COR-L47 (cell line): ENCODE results near the gene MYO1C.
"Not testable (repeated sequence)": the region's sequence is repeated elsewhere in the genome, so short reads cannot be mapped to it uniquely, and the experiment has no call there.

Experiments used
- DNase-seq: peaks from one replicate; lab custom pipeline; 2025; lab: John Stamatoyannopoulos, UW

MYO1C gene

GRCh38 chr17:1462164-1463112 lies 30.0 kb downstream of the MYO1C start:
- DNase-seq: no peak

DNA sequence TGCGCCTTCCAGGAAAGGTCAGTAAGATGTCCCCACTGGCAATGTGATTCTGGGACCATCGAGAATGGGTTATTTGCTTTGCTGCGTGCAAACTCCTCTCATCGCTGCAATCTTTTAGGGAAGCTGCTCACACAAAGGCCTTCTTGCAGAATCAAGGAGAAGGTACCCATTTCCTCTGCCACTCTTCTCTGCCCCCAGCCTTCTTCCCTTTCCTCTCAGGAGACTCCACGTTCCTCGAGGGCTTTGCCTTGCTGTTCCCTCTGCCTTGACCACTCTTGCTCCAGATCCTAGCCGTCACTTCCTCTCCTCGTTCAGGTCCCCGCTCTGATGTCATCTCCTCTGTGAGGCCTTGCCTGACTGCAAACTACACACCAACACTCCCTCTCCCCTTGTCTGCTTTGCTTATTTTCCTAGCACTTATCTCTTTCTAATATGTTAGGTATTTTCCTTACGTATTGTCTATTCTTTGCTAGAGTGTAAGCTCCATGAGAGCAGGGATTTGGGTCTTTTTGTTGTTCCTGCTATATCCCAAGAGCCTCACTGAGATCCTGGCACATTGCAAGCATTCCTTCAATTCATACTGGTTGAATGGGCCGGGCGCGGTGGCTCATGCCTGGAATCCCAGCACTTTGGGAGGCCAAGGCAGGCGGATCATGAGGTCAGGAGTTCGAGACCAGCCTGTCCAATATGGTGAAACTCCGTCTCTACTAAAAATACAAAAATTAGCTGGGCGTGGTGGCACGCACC lies 31.1 kb downstream of the MYO1C start:
- DNase-seq: no peak

- no peak for DNase-seq
Measured at GRCh38 chr17:1460233-1460632, 32.3 kb downstream of the MYO1C start.

DNA sequence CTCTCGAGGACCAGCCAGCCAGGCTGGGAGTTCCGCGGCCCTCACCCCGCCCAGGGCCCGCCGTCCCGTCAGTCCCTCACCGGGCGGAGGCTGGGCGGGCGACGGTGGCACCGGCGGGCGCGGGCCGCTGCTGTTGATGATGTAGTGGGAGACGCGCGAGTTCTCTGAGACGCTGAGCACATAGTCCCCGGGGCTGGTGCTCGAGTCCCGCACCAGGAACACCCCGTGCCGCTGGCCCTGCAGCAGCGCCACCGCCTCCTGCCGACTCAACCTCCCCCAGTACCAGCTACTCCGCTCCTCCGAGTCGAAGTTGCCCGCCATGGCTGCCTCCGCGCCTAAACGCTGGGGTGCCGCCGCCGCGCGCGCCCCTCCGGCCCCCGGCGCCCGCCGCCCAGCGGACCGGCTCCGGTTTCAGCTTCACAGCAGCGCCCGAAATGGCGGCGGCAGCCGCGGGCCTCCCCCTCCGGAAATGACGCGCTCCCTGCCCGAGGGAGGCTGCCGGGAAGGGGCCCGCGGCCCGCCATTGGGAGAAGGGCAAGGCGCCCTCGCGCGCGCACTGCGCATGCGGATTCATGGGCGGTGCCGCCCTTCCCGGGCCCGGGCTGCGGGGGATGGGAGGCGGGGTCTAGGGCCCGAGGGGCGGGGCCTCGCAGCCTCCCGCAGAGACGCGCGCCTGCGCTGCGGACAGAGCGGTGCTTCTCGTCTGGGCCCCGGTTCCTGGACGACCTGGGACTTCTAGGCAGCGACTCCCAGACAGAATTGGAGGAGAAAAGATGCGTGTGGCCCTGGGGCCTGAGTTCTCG lies 36.5 kb downstream of the MYO1C start, which contains the start of gene CRK:
TSS of gene CRK (minus strand) at position 436 of the 803 bp plus-strand sequence. CDS start at position 321, 115 bp downstream.
- peak; percentile 74 for DNase-seq

DNA sequence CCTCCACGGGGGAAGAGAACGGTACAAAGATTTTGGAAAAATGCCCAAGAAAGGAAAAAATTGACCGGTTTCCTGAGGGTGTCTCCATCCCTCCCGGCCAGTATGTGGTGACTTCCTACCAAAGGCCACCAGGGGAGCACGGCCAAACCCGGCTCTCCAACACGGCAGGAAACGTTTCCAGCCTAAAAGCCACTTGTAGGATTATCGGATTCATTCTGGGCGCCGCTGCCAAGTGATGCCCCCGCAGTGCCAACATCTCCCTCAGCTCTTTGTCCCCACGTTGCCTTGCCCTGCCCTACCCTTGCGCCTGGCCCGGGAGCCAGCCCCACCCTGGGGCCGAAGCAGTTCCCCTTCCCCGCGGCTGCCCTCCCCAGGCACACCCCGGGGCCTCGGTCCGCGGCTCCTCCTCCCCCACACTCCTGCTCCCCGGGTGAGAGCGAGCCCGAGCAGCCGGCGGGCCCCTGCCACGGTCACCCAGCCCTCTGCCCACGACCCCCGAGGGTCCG lies 37.1 kb downstream of the MYO1C start:
- DNase-seq: peak; percentile 31

GRCh38 chr17:1454541-1454940 lies 37.9 kb downstream of the MYO1C start:
- DNase-seq: no peak

GRCh38 chr17:1453694-1454093 lies 38.8 kb downstream of the MYO1C start:
- not testable (repeated sequence) for DNase-seq

- no peak for DNase-seq
Measured at GRCh38 chr17:1452836-1453235, 39.6 kb downstream of the MYO1C start.

DNA sequence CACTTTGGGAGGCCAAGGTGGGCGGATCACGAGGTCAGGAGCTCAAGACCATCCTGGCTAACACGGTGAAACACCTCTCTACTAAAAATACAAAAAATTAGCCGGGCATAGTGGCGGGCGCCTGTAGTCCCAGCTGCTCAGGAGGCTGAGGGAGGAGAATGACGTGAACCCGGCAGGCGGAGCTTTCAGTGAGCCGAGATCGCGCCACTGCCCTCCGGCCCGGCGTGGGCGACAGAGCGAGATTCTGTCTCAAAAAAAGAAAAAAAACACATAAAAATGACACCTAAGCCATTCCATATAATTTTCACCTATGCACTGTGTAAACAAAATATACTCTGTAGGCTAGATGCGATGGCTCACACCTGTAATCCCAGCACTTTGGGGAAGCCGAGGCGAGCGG lies 42.2 kb downstream of the MYO1C start:
- DNase-seq: not testable (repeated sequence)

DNA sequence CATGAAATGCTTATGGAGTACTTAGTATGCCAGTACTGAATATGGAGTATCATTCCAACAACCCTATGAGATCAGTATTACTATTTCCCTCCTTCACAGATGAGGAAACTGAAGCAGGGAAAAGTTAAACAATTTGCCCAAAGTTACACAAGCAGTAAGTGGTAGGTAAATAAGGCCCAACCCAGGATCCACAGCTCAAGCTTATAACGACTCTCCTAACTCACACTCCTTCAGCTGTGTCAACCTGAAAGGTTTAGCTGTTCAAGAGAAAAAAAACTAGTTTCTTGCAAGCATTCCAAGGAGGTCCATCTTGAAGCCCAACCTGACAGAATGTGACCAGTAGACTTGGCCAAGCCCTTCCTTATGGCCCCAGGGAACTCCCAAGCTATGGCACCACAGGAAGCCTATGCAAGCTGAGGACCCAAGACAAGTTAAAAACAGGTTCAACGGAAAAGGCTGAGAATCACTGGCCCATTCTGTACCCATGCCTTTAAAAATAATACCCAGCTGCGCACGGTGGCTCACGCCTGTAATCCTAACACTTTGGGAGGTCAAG lies 43.0 kb downstream of the MYO1C start:
- DNase-seq: no peak

DNA sequence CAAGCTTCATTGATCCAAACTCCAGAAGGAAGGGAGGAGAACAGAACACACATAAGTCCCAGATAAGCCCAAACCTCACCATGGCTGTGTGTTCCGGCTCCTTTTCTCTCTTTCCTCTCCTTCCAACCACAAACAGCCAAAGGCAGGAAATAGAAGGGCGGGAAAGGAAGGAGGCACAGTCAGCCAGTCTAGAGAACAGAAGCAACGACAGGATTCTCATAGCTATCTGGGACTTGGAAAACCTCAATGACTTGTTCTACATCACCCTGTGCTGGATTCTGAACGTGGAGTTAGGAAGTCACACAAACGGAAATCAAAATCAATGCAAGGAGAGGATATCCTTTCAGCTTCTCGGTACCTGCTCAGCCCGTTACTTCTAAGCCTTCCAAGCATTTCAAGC lies 45.4 kb downstream of the MYO1C start:
- no peak for DNase-seq

- DNase-seq: no peak
Measured at GRCh38 chr17:1446201-1446600, 46.3 kb downstream of the MYO1C start.

GRCh38 chr17:1445695-1446094 lies 46.8 kb downstream of the MYO1C start:
- DNase-seq: not testable (repeated sequence)

DNA sequence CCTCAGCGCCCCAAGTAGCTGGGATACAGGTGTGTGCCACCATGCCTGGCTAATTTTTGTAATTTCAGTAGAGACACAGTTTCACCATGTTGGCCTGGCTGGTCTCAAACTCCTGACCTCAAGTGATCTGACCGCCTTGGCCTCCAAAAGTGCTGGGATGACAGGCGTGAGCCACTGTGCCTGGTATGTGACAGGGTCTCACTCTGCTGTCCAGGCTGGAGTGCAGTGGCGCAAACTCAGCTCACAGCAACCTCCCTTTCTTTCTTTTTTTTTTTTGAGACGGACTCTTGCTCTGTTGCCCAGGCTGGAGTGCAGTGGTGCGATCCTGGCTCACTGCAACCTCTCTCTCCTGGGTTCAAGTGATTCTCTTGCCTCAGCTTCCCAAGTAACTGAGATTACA lies 49.8 kb downstream of the MYO1C start:
- DNase-seq: not testable (repeated sequence)

DNA sequence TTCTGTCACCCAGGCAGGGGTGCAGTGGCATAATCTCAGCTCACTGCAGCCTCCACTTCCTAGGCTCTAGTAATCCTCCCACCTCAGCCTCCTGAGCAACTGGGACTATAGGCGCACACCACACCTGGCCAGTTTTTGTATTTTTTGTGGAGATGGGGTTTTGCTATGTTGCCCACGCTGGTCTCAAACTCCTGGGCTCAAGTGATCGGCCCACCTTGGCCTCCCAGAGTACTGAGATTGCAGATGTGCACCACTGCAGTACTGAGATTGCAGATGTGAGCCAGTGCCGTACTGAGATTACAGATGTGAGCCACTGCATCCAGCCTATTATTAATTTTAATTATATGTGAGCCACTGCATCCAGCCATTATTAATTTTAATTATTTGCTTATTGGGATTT lies 50.3 kb downstream of the MYO1C start:
- no peak for DNase-seq

DNA sequence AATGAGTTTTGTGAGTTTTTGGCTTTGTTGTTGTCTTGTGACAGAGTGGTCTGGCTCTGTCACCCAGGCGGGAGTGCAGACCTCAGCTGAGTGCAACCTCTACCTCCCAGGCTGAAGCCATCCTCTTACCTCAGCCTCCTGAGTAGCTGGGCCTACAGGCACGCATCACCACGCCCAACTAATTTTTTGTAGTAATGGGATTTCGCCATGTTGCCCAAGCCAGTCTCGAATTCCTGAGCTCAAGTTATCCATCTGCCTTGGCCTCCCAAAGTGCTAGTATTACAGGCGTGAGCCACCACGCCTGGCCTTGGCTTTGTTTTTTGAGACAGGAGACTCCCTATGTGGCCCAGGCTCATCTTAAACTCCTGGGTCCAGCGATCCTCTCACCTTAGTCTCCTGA lies 51.6 kb downstream of the MYO1C start:
- no peak for DNase-seq

- DNase-seq: no peak
Measured at GRCh38 chr17:1438593-1439083, 53.8 kb downstream of the MYO1C start.

- no peak for DNase-seq
Measured at GRCh38 chr17:1435326-1435725, 57.2 kb downstream of the MYO1C start.

GRCh38 chr17:1434150-1434549 lies 58.3 kb downstream of the MYO1C start:
- DNase-seq: no peak

- DNase-seq: no peak
Measured at GRCh38 chr17:1431631-1432104, 60.8 kb downstream of the MYO1C start.

GRCh38 chr17:1423456-1424135 lies 68.9 kb downstream of the MYO1C start:
- DNase-seq: no peak
